Urinary bladder (tissue), 4 donors: Measurements from ENCODE around the gene TBC1D24. TPM values are rescaled to one million over a fixed set of nuclear protein-coding genes. Genes with fewer than 3 reads are reported as not detected.
"Not testable (repeated sequence)": the region's sequence is repeated elsewhere in the genome, so short reads cannot be mapped to it uniquely, and the experiment has no call there.

ENCODE experiments used
- DNase-seq: peaks from one replicate; pipeline ENCODE4 v3.0.0-alpha.2; 2015; ENCODE audit errors: extremely low spot score
- H3K27ac ChIP-seq: one replicate; pipeline ENCODE4 v1.5.1; 2013; ENCODE audit warnings: low read depth, mild to moderate bottlenecking, moderate library complexity
- H3K36me3 ChIP-seq: one replicate; pipeline ENCODE4 v1.6.1; 2013; ENCODE audit warnings: mild to moderate bottlenecking, moderate library complexity; ENCODE audit not compliant: insufficient read depth
- H3K4me1 ChIP-seq: one replicate; pipeline ENCODE4 v1.6.1; 2013; ENCODE audit warnings: mild to moderate bottlenecking, moderate library complexity; ENCODE audit not compliant: insufficient read depth
- H3K4me3 ChIP-seq: one replicate; pipeline ENCODE4 v1.5.1; 2013; ENCODE audit warnings: low read depth, low read length
- WGBS: extraction: QIAGEN DNeasy Blood & Tissue Kit; methylation state at CpG from one replicate; pipeline ENCODE4 v1.1.7; 2013; 5-methylcytosine and 5-hydroxymethylcytosine counted together
- polyA plus RNA-seq: library from polyadenylated mRNA; stranded (reverse); fragments of 200-250 nt; gene quantifications from one replicate; pipeline ENCODE4 v1.2.3, GENCODE V29; 2013
- small RNA-seq: library from RNA; depleted of rRNA; stranded (forward); fragments of <200 nt; gene quantifications from one replicate; pipeline ENCODE3, GENCODE V24; 2014
- total RNA-seq: library from RNA; depleted of rRNA; stranded (reverse); fragments of >200 nt; gene quantifications from one replicate; pipeline ENCODE4 v1.2.3, GENCODE V29; 2014
- donor health status: healthy with polysubstance abuse.
- donor health status: healthy.

TBC1D24 gene
- total and polyA plus RNA-seq, 2 donors, result 5.8 to 11.2 TPM

DNA sequence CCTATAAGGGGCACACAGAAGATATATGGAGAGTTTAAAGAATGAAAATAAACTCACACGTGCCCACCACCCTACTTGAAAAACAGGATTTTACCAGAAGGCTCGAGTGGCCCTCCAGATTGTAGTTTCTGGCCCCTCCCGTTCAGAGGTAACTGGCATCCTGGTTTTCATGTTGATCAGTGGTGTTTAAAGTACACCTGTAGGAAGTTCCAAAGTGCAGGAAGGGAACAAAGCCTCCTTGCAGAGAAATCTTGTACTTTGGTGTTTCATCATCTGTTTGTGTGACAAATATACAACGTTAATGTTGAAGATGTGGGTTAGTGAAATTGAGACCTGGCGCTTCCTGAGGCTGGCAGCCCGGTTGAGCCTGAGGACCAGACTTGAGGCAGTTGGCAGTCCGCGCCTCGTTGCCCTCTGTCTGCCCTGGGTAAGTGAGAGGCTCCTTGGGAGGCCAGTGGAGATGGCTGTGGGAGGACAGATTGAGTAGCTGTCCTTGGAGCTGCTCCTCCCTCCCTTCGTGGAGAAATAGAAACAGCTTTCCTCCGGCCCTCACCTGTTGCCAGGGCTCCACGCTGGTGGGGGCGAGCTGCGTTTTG lies 75.5 kb downstream of the TBC1D24 start:
- not testable (repeated sequence) for H3K4me1 ChIP-seq, H3K36me3 ChIP-seq, H3K4me3 ChIP-seq, DNase-seq, H3K27ac ChIP-seq
- WGBS, result no CpG with 5 or more reads among the region's 14 CpGs

DNA sequence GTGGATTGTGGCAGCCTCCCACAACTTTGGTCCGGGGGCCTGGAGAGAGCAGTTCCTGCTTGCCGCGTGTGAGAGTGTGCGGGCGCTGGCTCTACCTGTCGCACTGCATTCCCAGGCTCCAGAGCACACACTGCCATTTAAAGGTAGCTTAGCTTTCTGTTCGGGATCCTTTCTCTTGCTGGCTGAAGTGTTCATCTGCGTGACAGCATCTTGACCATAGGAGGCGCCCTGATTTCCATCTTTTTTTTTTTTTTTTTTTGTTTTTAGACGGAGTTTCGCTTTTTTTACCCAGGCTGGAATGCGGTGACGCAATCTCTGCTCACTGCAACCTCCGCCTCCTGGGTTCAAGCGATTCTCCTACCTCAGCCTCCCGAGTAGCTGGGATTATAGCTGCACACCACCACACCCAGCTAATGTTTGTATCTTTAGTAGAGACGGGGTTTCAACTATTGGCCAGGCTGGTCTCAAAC lies 76.5 kb downstream of the TBC1D24 start:
- WGBS, result 62% methylated on average over 11 of the region's 17 CpGs
- H3K4me1 ChIP-seq, DNase-seq, H3K27ac ChIP-seq, H3K4me3 ChIP-seq, H3K36me3 ChIP-seq: not testable (repeated sequence)

DNA sequence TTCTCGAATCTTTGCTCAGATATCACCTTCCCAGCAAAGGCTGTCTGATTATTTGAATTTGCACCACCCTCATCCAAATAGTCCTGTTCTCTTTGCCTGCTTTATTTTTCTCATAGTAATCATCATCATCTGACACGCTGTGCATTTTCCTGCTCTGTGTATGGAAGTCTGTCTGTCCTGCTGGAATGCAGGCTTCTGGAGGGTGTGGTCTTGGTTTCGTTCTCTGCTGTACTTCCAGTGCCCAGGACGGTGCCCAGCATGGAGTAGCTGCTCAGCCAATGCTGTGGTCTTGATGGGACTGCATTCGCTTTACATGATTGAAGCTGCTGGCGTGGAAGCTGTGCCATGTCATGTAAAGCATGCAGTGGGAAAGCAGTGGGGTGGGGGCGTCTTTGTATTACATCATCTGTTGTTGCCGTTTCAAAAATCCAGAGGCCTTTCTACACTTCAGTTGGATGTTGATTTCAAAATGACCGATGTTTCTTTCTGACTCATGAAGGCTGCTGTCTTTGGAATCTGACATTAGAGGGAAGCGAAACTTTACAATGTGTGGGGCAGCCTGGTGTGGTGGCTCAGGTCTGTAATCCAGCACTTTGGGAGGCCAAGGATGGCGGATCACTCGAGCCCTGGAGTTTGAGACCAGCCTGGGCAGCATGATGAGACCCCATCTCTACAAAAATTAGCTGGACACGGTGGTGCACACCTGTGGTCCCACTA lies 79.9 kb downstream of the TBC1D24 start:
- not testable (repeated sequence) for H3K27ac ChIP-seq, H3K4me3 ChIP-seq, H3K36me3 ChIP-seq, DNase-seq, H3K4me1 ChIP-seq
- no CpG with 5 or more reads among the region's 13 CpGs for WGBS

Small RNA genes within 50 kb of the gene (small RNA-seq; reads per million reads assigned to genes)
- gene AC093525.1 (not detected), gene MIR3178 (0.09 reads per million), gene MIR6768 (not detected)

Other genes starting within 250 kb of the TBC1D24 start
- gene DNASE1L2, start 238.7 kb upstream of the TBC1D24 start, total RNA-seq, result 0.74 TPM
- 0.77 TPM for gene DNASE1L2, start 238.7 kb upstream of the TBC1D24 start, polyA plus RNA-seq
- gene ECI1, start 223.5 kb upstream of the TBC1D24 start, total RNA-seq, result 16.6 TPM
- 93.2 TPM for gene ECI1, start 223.5 kb upstream of the TBC1D24 start, polyA plus RNA-seq
- gene RNPS1, start 207.0 kb upstream of the TBC1D24 start, total RNA-seq, result 47.5 TPM
- 188 TPM for gene RNPS1, start 207.0 kb upstream of the TBC1D24 start, polyA plus RNA-seq
- 5.5 TPM for gene ABCA3, start 134.4 kb upstream of the TBC1D24 start, total RNA-seq
- gene ABCA3, start 134.4 kb upstream of the TBC1D24 start, polyA plus RNA-seq, result 8.3 TPM
- gene CCNF, start 45.7 kb upstream of the TBC1D24 start, total RNA-seq, result 9.6 TPM
- 2.2 TPM for gene CCNF, start 45.7 kb upstream of the TBC1D24 start, polyA plus RNA-seq
- gene TEDC2, start 15.0 kb upstream of the TBC1D24 start, total RNA-seq, result 2.4 TPM
- 1.1 TPM for gene TEDC2, start 15.0 kb upstream of the TBC1D24 start, polyA plus RNA-seq
- 5.2 TPM for gene NTN3, start 3.8 kb upstream of the TBC1D24 start, total RNA-seq
- gene NTN3, start 3.8 kb upstream of the TBC1D24 start, polyA plus RNA-seq, result 0.19 TPM
- gene ATP6V0C, start 38.8 kb downstream of the TBC1D24 start, total RNA-seq, result 15.0 TPM
- gene ATP6V0C, start 38.8 kb downstream of the TBC1D24 start, polyA plus RNA-seq, result 193 TPM
- 16.4 TPM for gene AMDHD2, start 45.2 kb downstream of the TBC1D24 start, total RNA-seq
- gene AMDHD2, start 45.2 kb downstream of the TBC1D24 start, polyA plus RNA-seq, result 40.2 TPM
- not detected for gene CEMP1, start 56.3 kb downstream of the TBC1D24 start, total RNA-seq
- 0.85 TPM for gene CEMP1, start 56.3 kb downstream of the TBC1D24 start, polyA plus RNA-seq
- 20.0 TPM for gene PDPK1, start 62.9 kb downstream of the TBC1D24 start, total RNA-seq
- gene PDPK1, start 62.9 kb downstream of the TBC1D24 start, polyA plus RNA-seq, result 26.0 TPM
- gene KCTD5, start 207.4 kb downstream of the TBC1D24 start, total RNA-seq, result 13.7 TPM
- 18.4 TPM for gene KCTD5, start 207.4 kb downstream of the TBC1D24 start, polyA plus RNA-seq
- 0.85 TPM for gene PRSS27, start 245.1 kb downstream of the TBC1D24 start, total RNA-seq
- gene PRSS27, start 245.1 kb downstream of the TBC1D24 start, polyA plus RNA-seq, result 2.5 TPM